K562 (cell line): Measurements from ENCODE around the gene AMZ1. TPM values are rescaled to one million over a fixed set of nuclear protein-coding genes. Genes with fewer than 3 reads are reported as not detected.

Source experiments
- ARID2 ChIP-seq: fragments of 450-650 bp; IDR thresholded peaks from 2 replicates; pipeline ENCODE4 v1.6.1; 2017; ENCODE audit warnings: antibody characterized with exemption, mild to moderate bottlenecking
- EHMT2 ChIP-seq: fragments of 450-650 bp; IDR thresholded peaks from 2 replicates; pipeline ENCODE4 v1.6.1; 2018; ENCODE audit warnings: antibody characterized with exemption
- KDM1A ChIP-seq, 2 experiments: fragments of 450-650 bp; IDR thresholded peaks; 2 replicates each; pipeline ENCODE4 v1.6.1; 2016; ENCODE audit warnings: mild to moderate bottlenecking in 2 of 2
- LARP7 ChIP-seq: fragments of 450-650 bp; IDR thresholded peaks from 2 replicates; pipeline ENCODE4 v1.6.1; 2016
- NR2C1 ChIP-seq, 2 experiments: fragments of 450-650 bp; IDR thresholded peaks; 2 replicates each; pipeline ENCODE4 v1.6.1; 2017; ENCODE audit warnings: mild to moderate bottlenecking in 2 of 2, antibody characterized with exemption in 1 of 2, inconsistent platforms in 1 of 2, missing compliant biosample characterization in 1 of 2, missing genetic modification characterization in 1 of 2
- SNRNP70 ChIP-seq: fragments of 200-400 bp; formaldehyde crosslinking; optimal IDR thresholded peaks from 2 replicates; pipeline ENCODE3; 2017; ENCODE audit warnings: low read depth, low read length
- SP2 ChIP-seq: IDR thresholded peaks from 2 replicates; pipeline ENCODE4 v1.6.1; 2011; ENCODE audit warnings: mild to moderate bottlenecking, low read depth, low read length, moderate library complexity; ENCODE audit not compliant: poor library complexity, severe bottlenecking; ENCODE audit errors: extremely low read depth
- ZBTB11 ChIP-seq, 3 experiments: fragments of 200-800 bp in 1 of 3; fragments of 250-450 bp in 1 of 3; fragments of 450-650 bp in 1 of 3; sonication (Bioruptor Pico) in 1 of 3; sonication (Bioruptor generic) in 1 of 3; formaldehyde crosslinking in 1 of 3; IDR thresholded peaks; 2 replicates each; pipeline versions ENCODE4 v1.6.1 to v1.8.0; 2016 to 2022; ENCODE audit warnings: mild to moderate bottlenecking in 2 of 3, missing genetic modification characterization in 2 of 3, missing compliant biosample characterization in 1 of 3, moderate library complexity in 1 of 3
- ZNF124 ChIP-seq: sonication (generic); formaldehyde crosslinking; IDR thresholded peaks from 2 replicates; pipeline ENCODE4 v1.8.1; 2022; ENCODE audit warnings: missing genetic modification reagents
- ZNF175 ChIP-seq: fragments of 200-800 bp; sonication (Bioruptor generic); IDR thresholded peaks from 2 replicates; pipeline ENCODE4 v1.6.1; 2016; ENCODE audit warnings: low read depth, mild to moderate bottlenecking, missing genetic modification characterization, missing compliant biosample characterization
- ZNF239 ChIP-seq: fragments of 250-450 bp; sonication (Bioruptor Pico); IDR thresholded peaks from 2 replicates; pipeline ENCODE4 v1.4.0; 2020; ENCODE audit warnings: mild to moderate bottlenecking
- ZNF561 ChIP-seq: fragments of 450-650 bp; formaldehyde crosslinking; conservative IDR thresholded peaks from 2 replicates; pipeline ENCODE4 v1.4.0; 2020; ENCODE audit warnings: mild to moderate bottlenecking, moderate library complexity
- polyA plus RNA-seq, 8 experiments: library from polyadenylated mRNA; depleted of rRNA in 4 of 8; stranded (reverse) in 5 of 8; unstranded in 3 of 8; fragments of >200 nt; fragmentation: Nextera tagmentation in 2 of 8; fragmentation: Illumina TruSeq in 1 of 8; extraction: Ambion mirVana in 2 of 8; extraction: Trizol in 1 of 8; gene quantifications; 2 replicates each; pipeline versions ENCODE4 v1.2.1 to v1.2.3, GENCODE V29; 2011 to 2014; ENCODE audit warnings: inconsistent platforms in 1 of 8, missing spikeins in 1 of 8
- total RNA-seq, 7 experiments: library from RNA; depleted of rRNA in 6 of 7; stranded (reverse); fragments of >200 nt in 6 of 7; fragmentation: Illumina TruSeq in 2 of 7; extraction: Trizol in 2 of 7; gene quantifications; 2 replicates each; pipeline versions ENCODE4 v1.2.1 to v1.2.3, GENCODE V29; 2011 to 2021; ENCODE audit warnings: low replicate concordance in 1 of 7
- TF ChIP-seq, protein P1 (sequence below), 2 experiments: fragments of 450-650 bp in 1 of 2; sonication (generic) in 1 of 2; formaldehyde crosslinking in 1 of 2; IDR thresholded peaks in 1 of 2; conservative IDR thresholded peaks in 1 of 2; 2 replicates each; pipeline versions ENCODE4 v1.6.1 to v1.8.1; 2016 to 2023; ENCODE audit warnings: mild to moderate bottlenecking in 2 of 2, moderate library complexity in 2 of 2, inconsistent platforms in 1 of 2, missing genetic modification reagents in 1 of 2
- TF ChIP-seq, protein P2 (sequence below): fragments of 450-650 bp; formaldehyde crosslinking; IDR thresholded peaks from 2 replicates; pipeline ENCODE4 v1.4.0; 2022; ENCODE audit warnings: missing genetic modification characterization

AMZ1 gene
- total and polyA plus RNA-seq, 9 of the 15 experiments (the other 6 are each of a cell fraction or from before 2014, with no cell fraction given), result not detected

DNA sequence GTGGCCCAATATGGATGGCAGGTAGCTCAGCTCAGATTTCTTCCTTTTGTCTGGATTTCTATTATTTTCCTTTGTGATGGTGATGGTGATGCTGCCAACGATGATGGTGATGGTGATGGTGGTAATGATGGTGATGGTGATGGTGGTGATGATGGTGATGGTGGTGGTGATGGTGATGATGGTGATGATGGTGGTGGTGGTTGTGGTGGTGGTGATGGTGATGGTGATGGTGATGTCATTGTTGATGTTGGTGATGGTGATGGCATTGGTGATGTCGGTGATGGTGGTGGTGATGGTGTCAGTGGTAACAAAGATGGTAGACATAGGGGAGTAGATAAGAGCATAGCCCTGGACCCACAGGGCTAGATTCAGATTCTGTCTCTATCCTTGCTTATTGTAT is 30.8 kb upstream of the AMZ1 start (continued):
- TF ChIP-seq, protein P1, sequence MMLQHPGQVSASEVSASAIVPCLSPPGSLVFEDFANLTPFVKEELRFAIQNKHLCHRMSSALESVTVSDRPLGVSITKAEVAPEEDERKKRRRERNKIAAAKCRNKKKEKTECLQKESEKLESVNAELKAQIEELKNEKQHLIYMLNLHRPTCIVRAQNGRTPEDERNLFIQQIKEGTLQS (IDR thresholded peaks at IDR 0.05), result peak; percentile 40; the same call in 1 of the 2 replicates
- TF ChIP-seq, protein P1 (CRISPR knock-in tag; conservative IDR thresholded peaks at IDR 0.05), result no peak
- TF ChIP-seq LARP7 (0 out of 2 replicates have a peak, but pooled peaks have one; percentile 63), SP2 (no peak), ARID2 (0 out of 2 replicates have a peak, but pooled peaks have one; percentile 23), ZNF175 (CRISPR knock-in tag) (no peak), NR2C1 (IDR thresholded peaks at IDR 0.05) (no peak), NR2C1 (tag; IDR thresholded peaks at IDR 0.05) (no peak), ZNF239 (CRISPR knock-in tag) (no peak), ZBTB11 (CRISPR knock-in tag; IDR thresholded peaks at IDR 0.05) (no peak), EHMT2 (peak; percentile 79), ZNF124 (CRISPR knock-in tag) (no peak), KDM1A (IDR thresholded peaks at IDR 0.05) (peak in 1 of 2 experiments; percentile 36; a peak in 2 of 4 replicates), ZNF561 (CRISPR knock-in tag) (no peak), SNRNP70 (no peak)
- TF ChIP-seq, protein P2, sequence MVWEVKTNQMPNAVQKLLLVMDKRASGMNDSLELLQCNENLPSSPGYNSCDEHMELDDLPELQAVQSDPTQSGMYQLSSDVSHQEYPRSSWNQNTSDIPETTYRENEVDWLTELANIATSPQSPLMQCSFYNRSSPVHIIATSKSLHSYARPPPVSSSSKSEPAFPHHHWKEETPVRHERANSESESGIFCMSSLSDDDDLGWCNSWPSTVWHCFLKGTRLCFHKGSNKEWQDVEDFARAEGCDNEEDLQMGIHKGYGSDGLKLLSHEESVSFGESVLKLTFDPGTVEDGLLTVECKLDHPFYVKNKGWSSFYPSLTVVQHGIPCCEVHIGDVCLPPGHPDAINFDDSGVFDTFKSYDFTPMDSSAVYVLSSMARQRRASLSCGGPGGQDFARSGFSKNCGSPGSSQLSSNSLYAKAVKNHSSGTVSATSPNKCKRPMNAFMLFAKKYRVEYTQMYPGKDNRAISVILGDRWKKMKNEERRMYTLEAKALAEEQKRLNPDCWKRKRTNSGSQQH (CRISPR knock-in tag), result peak; percentile 47; the same call in 1 of the 2 replicates
